Tongue (tissue), 2 donors: ENCODE measurements around the gene SUMF1. TPM values are rescaled to one million over a fixed set of nuclear protein-coding genes. Genes with fewer than 3 reads are reported as not detected.

Experiments
- DNase-seq: peaks from one replicate; pipeline ENCODE4 v3.0.0-alpha.2; 2015
- total RNA-seq: library from RNA; depleted of rRNA; stranded (reverse); fragments of >200 nt; gene quantifications from one replicate; pipeline ENCODE4 v1.2.3, GENCODE V29; 2014

Gene SUMF1
- total RNA-seq, 1 donor from 2014 or later = 55.4 TPM

DNA sequence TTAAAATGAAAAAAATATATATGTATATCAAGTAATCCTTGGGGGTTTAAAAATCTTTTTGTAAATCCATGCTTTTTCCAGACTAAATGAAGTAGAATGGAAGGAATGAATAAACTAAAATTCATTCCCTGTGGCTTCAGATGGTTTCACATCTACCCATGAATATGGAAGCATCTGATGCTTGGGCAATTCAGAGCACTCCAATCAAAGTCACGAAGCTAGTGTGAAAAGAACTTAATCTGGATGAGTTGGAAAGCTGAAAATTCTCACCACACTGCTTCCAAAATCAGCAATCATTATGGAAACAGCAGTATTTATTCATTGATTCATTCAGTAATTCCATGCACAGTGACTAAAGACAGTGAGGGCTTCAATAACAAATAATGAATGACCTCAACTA lies 55.2 kb downstream of the SUMF1 start:
- DNase-seq = no peak

DNA sequence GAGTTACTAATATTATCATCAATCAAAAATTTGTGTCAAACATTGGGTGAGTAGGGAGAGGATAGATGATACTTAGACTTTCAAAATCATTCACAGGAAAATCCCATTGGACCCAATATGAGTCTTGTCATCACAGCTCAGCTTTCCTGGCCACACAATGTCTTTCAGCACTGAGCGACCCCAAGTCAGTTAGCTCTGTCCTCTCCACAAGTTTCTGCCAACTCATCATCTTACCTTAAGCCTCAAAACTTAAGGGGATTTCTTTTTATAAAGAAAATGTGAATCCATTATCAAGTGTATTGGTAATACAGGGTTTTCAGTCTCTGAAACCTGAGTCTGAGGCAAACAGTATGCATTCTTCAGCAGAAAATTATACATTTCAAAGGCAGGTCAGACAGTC lies 55.8 kb downstream of the SUMF1 start:
- no peak for DNase-seq

DNA sequence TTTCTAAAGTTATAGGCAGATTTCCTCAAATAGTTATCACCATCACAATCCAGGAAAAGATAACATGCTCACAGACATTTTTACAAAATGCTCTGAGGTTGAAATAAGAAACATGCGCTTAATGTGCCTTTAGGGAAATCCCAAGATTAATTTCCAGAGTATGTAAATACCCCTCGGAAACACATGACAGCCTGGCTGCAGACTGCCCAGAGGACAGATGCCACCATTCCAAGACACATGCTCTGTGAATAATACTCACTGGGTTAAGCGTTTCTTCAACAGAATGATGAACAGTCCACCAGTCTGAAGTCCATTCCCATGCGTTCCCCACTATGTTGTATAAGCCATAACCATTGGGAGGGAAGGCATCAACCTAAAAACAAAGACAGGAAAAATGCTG lies 56.5 kb downstream of the SUMF1 start:
- no peak for DNase-seq

DNA sequence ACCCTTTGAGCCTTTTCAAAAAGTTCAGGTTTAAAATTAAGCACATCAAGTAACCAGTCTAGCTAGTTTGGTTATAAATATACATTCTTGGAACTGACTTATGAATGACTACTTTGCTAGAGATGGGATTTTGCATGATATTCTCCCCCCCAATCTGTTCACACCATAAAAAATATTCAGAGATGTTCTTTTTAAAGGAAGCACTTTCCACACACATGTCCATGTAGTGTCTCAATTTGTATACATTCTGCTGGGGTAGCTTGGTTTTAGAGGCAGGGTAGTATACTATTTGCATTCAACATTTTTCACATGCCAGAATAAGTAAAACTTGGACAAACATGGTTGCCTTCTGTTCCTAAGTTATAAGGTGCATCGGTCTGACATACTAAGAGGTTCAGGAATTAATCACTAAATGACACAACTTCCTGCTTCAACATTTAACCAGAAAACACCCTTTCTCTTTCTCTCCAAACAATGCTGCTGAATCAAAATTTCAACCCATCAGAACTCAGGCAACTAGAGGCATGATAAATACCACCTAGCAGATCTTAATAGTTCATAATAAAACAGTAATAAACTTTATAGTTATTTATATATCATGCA lies 57.0 kb downstream of the SUMF1 start:
- no peak for DNase-seq

DNA sequence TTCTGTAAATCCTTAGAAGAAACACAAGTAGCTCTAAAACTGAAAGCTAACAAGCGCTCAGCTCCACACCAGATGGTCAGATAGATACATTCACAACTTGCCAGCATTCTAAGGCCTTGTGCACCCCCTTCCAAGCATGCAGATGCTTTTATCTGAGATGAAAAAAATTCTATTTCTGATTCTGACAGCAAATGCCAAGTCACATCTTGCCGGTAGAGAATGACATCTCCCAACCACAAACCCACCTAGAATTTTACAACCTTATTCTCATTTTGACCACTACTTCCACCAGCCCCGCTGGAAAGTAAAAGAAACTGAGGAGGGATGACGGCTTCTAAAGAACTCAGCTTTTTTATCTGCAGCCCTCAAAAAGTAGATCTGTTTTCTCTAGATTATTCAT lies 57.7 kb downstream of the SUMF1 start:
- no peak for DNase-seq

DNA sequence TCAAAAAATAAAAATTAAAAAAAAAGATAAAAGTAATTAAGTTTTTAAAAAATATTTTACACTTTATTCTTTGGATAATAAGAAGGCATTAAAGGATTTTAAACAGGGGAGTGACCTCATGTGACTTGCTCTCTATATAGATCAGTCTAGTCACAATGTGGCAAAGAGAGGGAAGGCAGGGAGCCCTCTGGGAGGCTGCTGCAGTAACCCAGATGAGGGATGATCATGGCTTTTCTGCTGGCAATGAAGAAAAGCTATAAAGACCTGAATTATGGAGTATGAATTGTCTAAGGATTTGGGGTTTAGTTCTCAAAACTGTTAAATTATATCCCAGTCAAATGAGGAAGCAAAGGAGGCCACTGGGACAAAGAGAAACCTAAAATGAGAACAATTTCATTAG lies 58.1 kb downstream of the SUMF1 start:
- no peak for DNase-seq

DNA sequence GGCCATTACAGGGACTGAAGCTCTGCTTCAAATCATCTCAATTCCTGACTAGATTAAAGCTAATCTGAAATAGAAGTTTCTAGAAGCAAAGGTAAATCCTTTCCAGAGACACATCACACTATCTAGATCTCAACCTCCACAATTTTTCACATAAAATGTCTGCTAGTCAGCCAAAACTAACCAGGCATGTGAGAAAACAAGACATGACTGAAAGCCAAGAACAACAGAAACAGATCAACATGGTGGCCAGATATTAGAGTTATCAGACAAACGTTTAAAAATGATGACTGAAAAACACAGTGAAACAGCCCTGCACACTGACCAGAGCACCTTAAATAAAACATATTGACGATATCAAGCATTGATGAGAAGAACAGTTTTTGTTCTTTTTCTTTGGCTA lies 59.1 kb downstream of the SUMF1 start:
- DNase-seq = no peak

DNA sequence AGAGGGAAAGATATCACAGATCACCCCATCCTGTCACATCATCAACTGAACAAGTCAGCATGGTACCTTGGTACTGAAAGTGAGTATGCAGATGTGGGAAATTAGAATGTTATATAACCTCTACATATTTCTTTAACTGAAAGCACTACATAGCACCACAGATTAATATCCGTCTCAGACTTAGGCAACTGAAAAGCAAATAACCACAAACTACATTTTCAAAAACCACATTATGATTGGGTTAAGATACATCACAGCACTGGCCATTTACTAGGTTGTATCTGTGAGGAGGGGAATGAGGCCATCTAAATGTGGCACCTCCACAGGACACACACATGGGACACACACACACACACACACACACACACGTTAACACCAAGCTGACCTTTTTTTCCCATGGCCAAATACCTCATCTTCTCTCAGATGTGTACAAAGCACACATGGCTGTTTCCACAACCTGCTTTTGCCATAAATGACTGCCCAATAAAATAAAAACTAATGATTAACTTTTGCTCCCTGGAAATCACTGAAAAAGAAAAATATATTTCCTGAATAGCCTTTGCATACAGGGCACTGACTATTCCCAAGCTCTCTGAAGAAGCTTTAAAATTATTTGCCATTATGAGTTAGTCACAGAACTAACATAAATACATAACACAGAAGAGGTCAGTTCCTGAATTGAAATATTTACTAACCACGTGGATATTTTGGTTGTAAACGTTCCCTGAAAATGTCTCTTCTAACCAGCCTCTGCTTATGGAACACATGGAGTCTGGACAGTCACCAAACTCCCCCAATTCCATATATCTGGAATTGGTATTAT lies 60.1 kb downstream of the SUMF1 start:
- no peak for DNase-seq

DNA sequence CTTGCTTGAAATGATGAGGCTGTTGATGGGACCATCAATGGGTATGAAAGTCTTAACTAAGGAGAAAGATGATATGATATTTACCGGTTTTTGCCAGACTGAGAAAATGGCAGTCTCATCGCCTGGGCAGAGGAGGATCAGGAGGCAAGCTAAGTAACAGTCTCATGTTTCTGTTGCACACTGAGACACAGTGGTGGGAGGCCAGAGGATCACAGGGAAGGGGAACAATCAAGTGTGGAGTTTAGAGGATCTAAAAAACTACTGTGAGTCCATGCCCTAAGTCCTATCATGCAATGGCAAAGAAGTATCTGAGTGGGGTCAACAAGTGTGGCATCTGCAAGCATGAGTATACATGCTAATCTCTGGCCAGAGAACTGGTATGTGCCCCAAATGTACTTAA lies 62.2 kb downstream of the SUMF1 start:
- no peak for DNase-seq

DNA sequence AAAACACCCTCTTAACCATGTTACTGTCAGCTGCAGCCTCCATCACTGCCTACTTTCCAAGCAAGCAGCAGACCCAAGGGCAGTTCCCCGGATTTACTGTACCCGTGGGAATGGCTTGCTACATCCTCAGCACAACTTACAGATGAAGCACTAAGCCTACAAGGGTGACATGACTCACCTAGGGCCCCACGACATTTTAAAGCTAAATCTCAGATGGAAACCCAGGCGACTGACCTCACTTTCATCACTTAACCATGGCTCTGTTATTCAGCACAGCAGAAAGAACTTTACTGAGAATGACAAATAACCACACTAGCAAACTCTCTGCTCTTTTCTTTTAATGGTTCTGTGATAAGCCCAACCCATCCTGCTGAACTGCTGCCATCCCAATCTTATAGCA lies 65.6 kb downstream of the SUMF1 start:
- DNase-seq = no peak

DNA sequence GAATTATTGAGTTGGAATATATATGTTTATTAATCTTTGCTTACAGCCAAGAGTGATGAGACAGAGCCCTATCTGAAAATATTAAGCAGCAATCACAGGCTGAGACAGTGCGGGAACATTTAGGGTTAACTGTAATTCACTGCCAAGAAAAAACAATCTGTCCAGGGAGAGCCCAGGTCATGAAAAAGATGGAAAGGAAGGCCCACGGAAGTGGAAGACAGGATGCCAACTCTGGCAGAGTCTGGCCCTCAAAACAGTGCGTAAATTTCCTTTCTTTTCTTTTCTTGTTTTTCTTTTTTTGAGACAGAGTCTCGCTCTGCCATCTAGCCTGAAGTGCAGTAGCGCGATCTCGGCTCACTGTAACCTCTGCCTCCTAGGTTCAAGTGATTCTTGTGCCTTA lies 67.6 kb downstream of the SUMF1 start:
- DNase-seq = no peak

DNA sequence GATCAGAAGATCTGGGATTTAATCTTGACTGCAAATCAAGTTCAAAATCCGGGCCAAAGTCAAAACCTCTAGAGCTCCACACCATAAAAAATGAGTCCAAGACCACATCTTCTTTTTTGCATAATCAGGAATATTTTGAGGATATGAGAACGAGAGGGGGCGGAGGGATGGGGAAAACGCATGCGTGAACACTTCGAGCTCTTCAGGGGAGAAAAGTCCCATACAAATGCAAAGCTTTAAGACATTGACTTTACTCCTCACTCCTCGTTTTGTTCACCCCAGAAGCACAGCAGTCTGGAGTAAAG lies 68.2 kb downstream of the SUMF1 start:
- no peak for DNase-seq

DNA sequence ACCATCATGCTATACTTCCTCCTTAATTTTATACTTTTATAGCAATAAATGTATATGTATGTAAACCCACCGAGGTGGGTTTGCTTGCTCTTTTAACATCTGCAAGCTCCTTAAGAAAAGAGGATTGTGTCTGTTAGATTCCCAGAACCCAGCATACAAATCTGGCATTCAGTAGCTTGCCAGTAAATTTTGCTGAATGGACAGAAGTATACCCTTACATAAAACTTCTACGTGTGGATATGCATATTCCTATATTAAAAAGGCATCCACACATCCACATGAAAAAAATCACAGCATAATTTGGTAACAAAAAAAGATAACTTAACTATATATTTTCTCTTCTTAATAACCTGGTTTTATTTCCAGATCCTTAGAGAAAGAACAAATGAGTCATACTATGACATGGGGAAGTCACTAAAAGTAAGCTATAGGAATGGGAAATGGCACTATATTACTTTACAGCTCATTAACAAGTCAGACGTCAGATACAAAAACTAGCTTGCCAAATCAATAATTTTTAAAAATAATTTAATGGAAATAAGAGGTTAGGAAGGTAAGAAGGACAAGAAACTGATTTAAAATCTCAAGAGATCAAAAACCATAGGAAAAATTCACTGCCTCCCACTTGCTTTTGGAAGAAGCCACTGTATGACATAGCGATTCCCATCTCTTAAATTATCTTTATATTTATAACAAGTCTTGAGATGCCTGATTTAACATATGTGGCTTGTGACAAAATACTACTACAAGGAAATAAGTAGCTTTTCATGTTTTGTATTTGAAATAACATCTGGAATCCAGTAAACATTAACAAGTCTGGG lies 68.7 kb downstream of the SUMF1 start:
- DNase-seq = no peak

DNA sequence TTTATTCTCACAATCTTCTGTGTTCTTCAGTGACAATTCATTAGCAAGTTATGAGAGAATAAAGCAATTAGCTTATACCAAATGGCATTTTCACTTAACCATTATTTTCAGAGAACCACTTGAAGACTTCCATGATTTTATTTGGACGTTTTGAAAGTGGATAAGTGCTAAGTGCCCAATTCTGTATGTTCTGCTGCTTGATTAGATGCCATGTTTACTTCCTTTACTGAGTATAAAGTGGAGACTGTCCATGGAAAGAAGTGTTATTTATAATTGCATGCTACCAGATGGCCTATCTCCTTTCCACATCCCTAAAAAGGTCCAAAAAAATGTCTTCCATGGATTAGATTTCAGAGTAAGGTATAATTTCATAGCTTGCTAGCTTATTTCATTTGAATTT lies 69.6 kb downstream of the SUMF1 start:
- DNase-seq = no peak

DNA sequence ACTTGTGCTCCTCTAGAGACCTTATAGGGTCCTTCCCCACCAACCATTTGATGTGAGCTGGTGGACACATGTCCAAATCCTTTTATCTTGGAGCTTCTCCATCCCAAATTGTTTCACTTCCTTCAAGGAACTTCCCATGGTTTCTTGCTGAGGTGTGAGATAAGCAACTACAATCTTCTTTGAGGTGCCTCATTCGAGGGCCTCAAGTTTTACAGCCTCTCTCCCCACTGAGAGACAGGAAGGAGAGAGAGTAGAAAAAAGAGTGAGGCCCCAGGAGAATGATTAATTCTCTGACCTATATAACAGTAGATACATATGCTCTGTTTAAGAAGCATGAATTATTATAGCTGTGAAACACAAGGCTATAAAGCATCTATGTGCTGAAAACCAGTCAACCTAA lies 70.5 kb downstream of the SUMF1 start:
- no peak for DNase-seq

DNA sequence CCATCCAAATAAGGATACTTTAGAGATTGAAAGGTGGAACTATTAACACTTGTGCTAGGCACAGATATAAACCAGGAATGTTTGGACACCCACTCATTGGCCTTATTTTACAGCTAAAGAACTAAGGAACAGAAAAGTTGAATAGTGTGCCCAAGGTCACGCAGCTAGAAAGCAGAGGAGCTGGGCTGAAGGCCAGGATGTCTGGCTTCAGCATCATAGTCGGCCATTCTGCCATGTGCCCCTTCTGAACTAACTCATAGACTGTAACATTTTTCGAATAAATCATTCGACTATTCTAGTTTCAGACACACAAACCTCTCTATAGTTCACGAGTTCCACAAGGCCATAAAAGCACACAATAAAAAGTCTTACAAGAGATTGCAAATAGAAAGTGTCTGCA lies 71.1 kb downstream of the SUMF1 start:
- no peak for DNase-seq

DNA sequence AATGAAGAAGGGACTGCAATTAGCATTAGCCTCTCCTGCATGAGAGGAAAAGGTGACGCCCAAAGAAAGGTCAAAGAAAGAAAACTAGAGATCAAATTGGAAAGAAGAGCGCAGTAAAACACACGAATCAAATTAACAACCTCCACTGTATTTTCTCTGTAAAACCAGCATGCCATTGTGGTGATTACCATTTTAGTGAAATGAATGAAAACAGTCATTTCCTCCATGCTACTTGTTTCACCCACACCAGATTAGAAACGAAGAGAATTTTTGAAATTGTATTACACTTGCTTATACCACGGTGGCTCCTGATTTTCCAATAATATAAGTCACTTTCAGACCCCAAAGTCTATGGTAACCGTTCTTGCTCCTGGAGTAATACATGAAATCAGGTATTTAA lies 71.6 kb downstream of the SUMF1 start:
- no peak for DNase-seq

DNA sequence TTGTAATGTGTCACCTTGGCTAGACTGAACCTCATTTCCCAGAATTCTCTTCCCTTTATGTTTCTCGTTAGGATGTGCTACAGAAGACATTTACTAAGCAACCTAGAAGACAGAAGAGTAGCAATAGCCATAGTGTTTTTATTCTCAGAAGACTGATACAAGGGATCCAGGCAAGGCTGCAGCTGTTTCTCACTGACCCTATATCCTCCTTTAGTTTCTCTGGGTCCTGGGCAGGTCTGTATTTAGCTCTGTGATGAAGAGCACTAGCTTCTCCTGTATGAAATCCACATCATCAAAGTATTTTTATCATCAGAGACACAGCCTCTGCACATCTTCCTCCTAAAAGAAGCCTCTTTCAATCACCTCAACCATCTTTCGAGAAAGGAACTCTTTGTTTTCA lies 72.5 kb downstream of the SUMF1 start:
- DNase-seq = no peak

DNA sequence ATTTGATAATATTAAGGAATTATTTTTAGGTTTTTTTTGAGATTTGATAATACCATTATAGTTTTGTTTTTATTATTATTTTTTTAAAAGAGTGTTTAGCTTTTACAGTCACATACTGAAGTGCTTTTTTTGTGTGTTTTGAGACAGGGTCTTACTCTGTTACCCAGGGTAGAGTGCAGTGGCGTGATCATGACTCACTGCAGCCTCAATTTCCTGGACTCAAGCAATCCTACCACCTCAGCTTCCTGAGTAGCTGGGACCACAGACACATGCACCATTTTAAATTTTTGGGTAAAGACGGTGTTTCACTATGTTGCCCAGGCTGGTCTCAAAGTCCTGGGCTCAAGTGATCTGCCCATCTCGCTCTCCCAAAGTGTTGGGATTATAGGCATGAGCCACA lies 73.0 kb downstream of the SUMF1 start:
- DNase-seq = no peak

DNA sequence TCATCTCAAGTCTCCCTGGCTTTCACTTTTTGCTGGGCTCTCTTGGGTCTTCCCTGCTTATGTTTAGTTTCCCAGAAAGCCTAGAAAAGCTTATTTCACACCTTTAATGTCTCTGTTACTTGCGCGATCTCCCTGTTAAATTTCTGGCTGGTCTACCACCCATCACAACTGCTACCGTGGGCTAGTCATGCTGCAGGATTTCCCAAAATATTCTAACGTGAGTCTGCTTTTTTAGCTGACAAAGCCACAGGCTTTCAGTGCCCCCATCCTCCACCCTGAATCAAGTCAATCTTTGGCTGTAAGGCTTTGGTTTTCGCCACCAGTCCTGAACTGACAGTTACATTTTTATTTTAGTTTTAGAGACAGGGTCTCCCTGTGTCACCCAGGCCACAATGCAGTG lies 74.1 kb downstream of the SUMF1 start:
- no peak for DNase-seq

DNA sequence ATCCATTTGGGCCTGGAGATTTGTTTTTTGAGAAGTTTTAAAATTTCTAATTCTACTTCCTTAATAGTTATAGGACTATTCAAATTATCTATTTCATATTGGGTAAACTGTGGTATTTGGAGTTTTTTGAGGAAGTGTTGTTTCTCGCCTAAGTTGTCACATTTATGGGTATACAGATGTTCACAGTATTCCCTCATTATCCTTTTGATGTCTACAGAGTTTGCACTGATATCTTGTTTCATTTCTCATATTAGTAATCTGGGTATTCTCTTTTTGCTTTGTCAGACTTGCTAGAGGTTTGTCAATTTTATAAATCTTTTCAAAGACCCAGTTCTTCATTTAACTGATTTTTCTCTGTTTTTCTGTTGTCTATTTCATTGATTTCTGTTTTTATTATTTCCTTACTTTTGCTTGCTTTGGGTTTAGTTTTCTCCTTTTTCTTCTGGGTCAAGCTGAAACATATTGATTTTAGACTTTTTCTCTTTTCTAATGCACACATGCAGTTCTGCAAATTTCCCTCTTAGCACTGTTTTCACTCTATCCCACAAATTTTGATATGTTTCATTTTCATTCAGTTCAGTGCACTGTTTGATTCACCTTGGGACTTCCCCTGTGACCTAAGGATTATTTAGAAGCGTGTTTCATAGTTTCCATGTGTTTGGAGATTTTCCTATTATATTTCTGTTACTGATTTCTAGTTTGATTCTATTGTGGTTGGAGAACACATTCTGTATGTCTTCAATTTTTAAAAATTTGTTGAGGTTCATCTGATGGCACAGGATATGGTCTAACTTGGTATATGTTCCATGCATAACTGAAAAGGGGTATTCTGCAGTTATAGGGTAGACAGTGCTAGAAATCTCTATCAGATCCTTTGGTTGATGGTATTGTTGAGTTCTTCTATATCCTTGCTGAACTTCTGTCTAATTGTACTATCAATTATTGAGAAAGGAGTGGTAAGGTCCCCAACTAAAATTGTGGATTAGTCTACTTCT lies 79.6 kb downstream of the SUMF1 start:
- DNase-seq = no peak

DNA sequence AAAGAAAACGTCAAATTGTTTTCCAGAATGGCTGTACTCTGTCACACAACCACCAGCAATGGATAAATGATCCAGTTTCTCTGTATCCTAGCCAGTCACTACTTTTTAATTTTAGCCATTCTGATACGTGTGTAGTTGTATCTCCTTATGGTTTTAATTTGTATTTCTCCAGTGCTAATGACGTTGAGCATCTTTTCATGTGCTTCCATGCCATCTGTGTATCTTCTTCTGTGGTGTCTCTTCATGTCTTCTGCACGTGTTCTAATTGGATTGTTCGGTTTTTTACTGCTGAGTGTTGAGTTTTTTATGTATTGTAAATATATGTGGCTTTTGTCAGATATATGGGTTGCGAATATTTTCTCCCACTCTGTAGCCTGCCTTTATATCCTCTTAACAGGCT lies 81.9 kb downstream of the SUMF1 start:
- no peak for DNase-seq
